HG03460 (cell line): ENCODE data around the gene PRKCB.

ENCODE experiments used
- ATAC-seq: cut with Tn5 transposase; IDR thresholded peaks from one replicate; pipeline ENCODE4 v1.9.1; 2021; ENCODE audit not compliant: unreplicated experiment

Gene PRKCB

GRCh38 chr16:23836078-23836403, 258 bp downstream of the PRKCB start:
- peak; percentile 13 for ATAC-seq

- peak; percentile 26 for ATAC-seq
These were observed 875 bp downstream of the PRKCB start for GRCh38 chr16:23836404-23837311.

- no peak for ATAC-seq
These were observed 1.9 kb downstream of the PRKCB start for GRCh38 chr16:23837553-23838308.

GRCh38 chr16:23838485-23839142, 2.8 kb downstream of the PRKCB start:
- no peak for ATAC-seq

GRCh38 chr16:23840310-23840709, 4.5 kb downstream of the PRKCB start:
- no peak for ATAC-seq

- ATAC-seq: peak; percentile 61
These were observed 6.4 kb downstream of the PRKCB start for GRCh38 chr16:23842137-23842600.

GRCh38 chr16:23843143-23843542, 7.4 kb downstream of the PRKCB start:
- ATAC-seq: no peak

- ATAC-seq: no peak
These were observed 11.5 kb downstream of the PRKCB start for GRCh38 chr16:23847251-23847650.

- no peak for ATAC-seq
These were observed 12.2 kb downstream of the PRKCB start for GRCh38 chr16:23847948-23848347.

- no peak for ATAC-seq
These were observed 13.2 kb downstream of the PRKCB start for GRCh38 chr16:23848958-23849357.

GRCh38 chr16:23852794-23853562, 17.2 kb downstream of the PRKCB start:
- ATAC-seq: no peak

- ATAC-seq: no peak
These were observed 19.2 kb downstream of the PRKCB start for GRCh38 chr16:23855010-23855409.

- no peak for ATAC-seq
These were observed 20.5 kb downstream of the PRKCB start for GRCh38 chr16:23856251-23856709.

GRCh38 chr16:23857256-23857880, 21.6 kb downstream of the PRKCB start:
- ATAC-seq: no peak

- ATAC-seq: no peak
These were observed 22.1 kb downstream of the PRKCB start for GRCh38 chr16:23857881-23858269.

GRCh38 chr16:23858542-23858941, 22.8 kb downstream of the PRKCB start:
- ATAC-seq: no peak

- no peak for ATAC-seq
These were observed 24.0 kb downstream of the PRKCB start for GRCh38 chr16:23859713-23860269.

- ATAC-seq: no peak
These were observed 26.1 kb downstream of the PRKCB start for GRCh38 chr16:23861874-23862273.

GRCh38 chr16:23862556-23862955, 26.8 kb downstream of the PRKCB start:
- no peak for ATAC-seq
